NCI-H2081 (cell line): ENCODE results near the gene MCC.
"Not testable (repeated sequence)": the region's sequence is repeated elsewhere in the genome, so short reads cannot be mapped to it uniquely, and the experiment has no call there.

ENCODE experiments used
- DNase-seq, 2 experiments: peaks; one replicate each; lab custom pipeline; 2025; lab: John Stamatoyannopoulos, UW

MCC gene

GRCh38 chr5:113490317-113490716 lies 2.1 kb upstream of the MCC start:
- DNase-seq = no peak

- no peak for DNase-seq
Observed at GRCh38 chr5:113489299-113489698, 1.0 kb upstream of the MCC start.

GRCh38 chr5:113488645-113489184 lies 462 bp upstream of the MCC start:
- peak in 1 of 2 experiments; percentile 18 for DNase-seq

GRCh38 chr5:113487416-113487780 lies 855 bp downstream of the MCC start:
- peak in 1 of 2 experiments; percentile 0 for DNase-seq

- DNase-seq = no peak
Observed at GRCh38 chr5:113480243-113480642, 8.0 kb downstream of the MCC start.

- DNase-seq = no peak
Observed at GRCh38 chr5:113478691-113479090, 9.6 kb downstream of the MCC start.

GRCh38 chr5:113474100-113474728 lies 14.0 kb downstream of the MCC start:
- DNase-seq = no peak

GRCh38 chr5:113463032-113463431 lies 25.2 kb downstream of the MCC start:
- DNase-seq = no peak

- DNase-seq = not testable (repeated sequence)
Observed at GRCh38 chr5:113457106-113457505, 31.1 kb downstream of the MCC start.

- DNase-seq = peak in 1 of 2 experiments; percentile 10
Observed at GRCh38 chr5:113452941-113453340, 35.3 kb downstream of the MCC start.

GRCh38 chr5:113451797-113452196 lies 36.5 kb downstream of the MCC start:
- DNase-seq = no peak

GRCh38 chr5:113450929-113451328 lies 37.3 kb downstream of the MCC start:
- DNase-seq = no peak

GRCh38 chr5:113450462-113450861 lies 37.8 kb downstream of the MCC start:
- DNase-seq = no peak

- no peak for DNase-seq
Observed at GRCh38 chr5:113448252-113448651, 40.0 kb downstream of the MCC start.

- no peak for DNase-seq
Observed at GRCh38 chr5:113447498-113448050, 40.7 kb downstream of the MCC start.

GRCh38 chr5:113446358-113446927 lies 41.8 kb downstream of the MCC start:
- DNase-seq = no peak

GRCh38 chr5:113437111-113437510 lies 51.1 kb downstream of the MCC start:
- DNase-seq = no peak

GRCh38 chr5:113435575-113435974 lies 52.7 kb downstream of the MCC start:
- no peak for DNase-seq

- DNase-seq = no peak
Observed at GRCh38 chr5:113434889-113435288, 53.4 kb downstream of the MCC start, which contains the start of gene TSSK1B. TSS of gene TSSK1B (minus strand) at chr5:113434989. CDS start at chr5:113434839, 150 bp downstream.

- DNase-seq = no peak
Observed at GRCh38 chr5:113433862-113434612, 54.2 kb downstream of the MCC start.

- no peak for DNase-seq
Observed at GRCh38 chr5:113433071-113433470, 55.2 kb downstream of the MCC start.

GRCh38 chr5:113427871-113428574 lies 60.2 kb downstream of the MCC start:
- DNase-seq = no peak
